KOPT-K1 (cell line): ENCODE data around the gene MPZL3.

ENCODE experiments used
- H3K27ac ChIP-seq: fragments of 200-600 bp; sonication (generic); 2 replicates; pipeline ENCODE4 v1.5.1; 2016; ENCODE audit warnings: antibody characterized with exemption, mild to moderate bottlenecking, low read depth, low read length; ENCODE audit not compliant: poor library complexity, severe bottlenecking
- H3K36me3 ChIP-seq: fragments of 200-600 bp; sonication (generic); 2 replicates; pipeline ENCODE4 v1.5.1; 2017; ENCODE audit warnings: antibody characterized with exemption, mild to moderate bottlenecking, low read length, moderate library complexity; ENCODE audit not compliant: insufficient read depth
- H3K9me3 ChIP-seq: fragments of 200-600 bp; sonication (generic); 2 replicates; pipeline ENCODE4 v1.5.1; 2017; ENCODE audit warnings: antibody characterized with exemption, low read length, mild to moderate bottlenecking; ENCODE audit not compliant: insufficient read depth, poor library complexity, severe bottlenecking

The MPZL3 gene

GRCh38 chr11:118229274-118229847 lies 22.8 kb downstream of the MPZL3 start:
- Histone ChIP-seq H3K9me3 (no peaks in the 10 kb centered on the region), H3K27ac (no peak overlapping the region)

DNA sequence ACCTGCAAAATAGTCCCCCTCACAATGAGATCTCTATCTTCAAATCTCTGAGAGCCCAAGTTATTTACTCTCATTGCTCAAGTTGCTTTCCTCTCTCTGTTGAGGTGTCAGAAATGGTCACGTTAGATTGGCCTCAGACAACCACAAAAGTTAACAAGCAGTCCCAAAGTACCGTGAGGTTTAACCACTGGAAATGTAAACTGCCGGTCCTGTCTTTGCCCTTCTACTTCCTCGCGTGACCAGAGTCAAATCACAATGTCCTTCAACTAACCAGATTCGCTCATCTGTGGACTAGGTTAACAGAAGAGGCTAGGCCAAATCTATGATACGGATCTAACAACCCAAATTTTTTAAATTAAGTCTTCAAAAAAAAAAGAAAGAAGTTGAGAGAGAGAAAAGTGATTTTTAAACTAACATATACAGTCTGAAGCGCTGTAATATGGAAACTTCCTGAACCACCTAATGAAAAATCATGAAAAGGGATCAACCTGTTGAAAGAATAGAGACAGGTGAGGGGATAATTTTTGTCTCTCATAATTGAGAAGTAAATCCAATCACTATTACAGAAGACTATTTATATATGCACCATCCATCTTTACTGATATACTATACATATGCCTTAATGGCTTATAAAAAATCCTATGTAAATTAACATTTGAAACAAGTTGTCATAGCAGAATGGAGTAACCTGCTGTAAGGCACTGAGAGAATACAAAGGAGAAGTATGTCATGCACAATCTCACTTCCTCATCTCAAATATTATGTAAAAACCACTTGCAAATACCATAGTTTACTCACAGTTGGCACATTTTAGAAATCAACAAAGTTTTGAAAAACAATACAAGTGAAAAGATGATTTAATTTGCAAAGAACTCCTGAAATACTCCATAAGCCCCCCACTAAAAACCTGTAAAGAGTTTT lies 24.0 kb downstream of the MPZL3 start:
- Histone ChIP-seq H3K27ac (no peak overlapping the region), H3K9me3 (no peaks in the 10 kb centered on the region), H3K36me3 (no peaks in the 10 kb centered on the region)

More at GRCh38 chr11:118229274-118229847, 22.8 kb downstream of the MPZL3 start:
- no peaks in the 10 kb centered on the region for H3K36me3 ChIP-seq

GRCh38 chr11:118226781-118227180 lies 25.4 kb downstream of the MPZL3 start:
- Histone ChIP-seq H3K9me3 (no peaks in the 10 kb centered on the region), H3K36me3 (no peaks in the 10 kb centered on the region), H3K27ac (no peak overlapping the region)

GRCh38 chr11:118226296-118226695 lies 25.9 kb downstream of the MPZL3 start:
- Histone ChIP-seq H3K9me3 (no peaks in the 10 kb centered on the region), H3K36me3 (no peaks in the 10 kb centered on the region), H3K27ac (no peak overlapping the region)

DNA sequence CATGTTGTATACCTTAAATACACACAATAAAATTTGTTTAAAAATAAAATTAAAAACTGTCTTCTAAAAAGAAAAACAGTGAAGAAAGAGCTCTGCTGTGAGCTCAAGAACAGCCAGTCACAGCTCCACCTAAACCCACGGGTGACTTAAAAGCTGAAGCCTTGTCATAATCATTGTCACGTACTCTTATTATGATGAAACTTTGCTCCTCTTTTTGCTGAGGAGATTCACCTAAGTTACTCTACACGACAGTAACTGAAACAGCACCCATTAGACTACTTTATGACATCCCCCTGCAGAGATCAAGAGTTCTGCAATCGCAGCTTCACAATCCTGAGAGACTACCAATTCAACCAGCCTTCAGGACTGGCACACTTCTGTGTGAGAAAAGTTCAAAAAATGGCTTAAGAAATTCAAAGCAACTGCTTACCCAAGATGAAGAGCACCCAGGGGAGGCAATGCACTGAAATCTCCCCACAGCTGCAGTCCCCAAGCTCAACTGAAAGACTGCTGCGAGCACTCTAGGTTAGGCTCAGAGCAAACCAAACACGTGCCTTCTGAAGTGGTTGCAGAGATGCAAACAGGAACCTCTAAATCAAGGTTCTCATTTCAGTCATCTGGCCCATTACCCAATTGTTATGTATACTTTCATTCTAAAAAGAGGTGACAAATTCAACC lies 27.5 kb downstream of the MPZL3 start, which contains the start of gene JAML:
JAML (minus strand) TSS at position 501 of the 678 bp plus-strand sequence. CDS start 10,145 bp downstream, outside the sequence.
- H3K9me3 ChIP-seq = no peaks in the 10 kb centered on the region
- peak within 1 kb of the TSS; percentile 59 for H3K27ac ChIP-seq
- H3K36me3 ChIP-seq = no peaks in the 10 kb centered on the region

- H3K27ac ChIP-seq = peak overlapping the region; percentile 59
- H3K9me3 ChIP-seq = no peaks in the 10 kb centered on the region
- H3K36me3 ChIP-seq = no peaks in the 10 kb centered on the region
Observed at GRCh38 chr11:118223992-118224391, 28.2 kb downstream of the MPZL3 start.

- no peaks in the 10 kb centered on the region for H3K9me3 ChIP-seq
- H3K36me3 ChIP-seq = no peaks in the 10 kb centered on the region
- H3K27ac ChIP-seq = no peak overlapping the region
Observed at GRCh38 chr11:118223570-118223969, 28.6 kb downstream of the MPZL3 start.

DNA sequence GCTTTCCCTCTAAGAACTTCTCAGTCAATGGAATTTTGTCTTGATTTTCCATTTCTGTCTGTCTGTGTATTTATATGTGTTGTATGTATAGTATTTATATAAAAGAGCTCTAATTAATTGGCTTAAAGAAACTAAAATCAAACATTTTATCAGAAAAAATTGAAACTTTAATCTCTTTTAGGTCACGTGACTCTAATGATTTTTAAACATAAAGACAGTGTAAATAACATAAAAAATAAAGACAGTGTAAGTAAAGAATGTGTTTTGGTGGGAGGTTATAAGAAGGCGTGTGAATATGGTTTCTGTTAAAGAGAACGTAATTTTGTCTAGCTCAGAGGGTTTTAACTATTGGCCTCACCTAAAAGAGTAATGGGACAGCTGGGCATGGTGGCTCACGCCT lies 29.7 kb downstream of the MPZL3 start:
- Histone ChIP-seq H3K27ac (no peak overlapping the region), H3K36me3 (no peaks in the 10 kb centered on the region), H3K9me3 (no peaks in the 10 kb centered on the region)

DNA sequence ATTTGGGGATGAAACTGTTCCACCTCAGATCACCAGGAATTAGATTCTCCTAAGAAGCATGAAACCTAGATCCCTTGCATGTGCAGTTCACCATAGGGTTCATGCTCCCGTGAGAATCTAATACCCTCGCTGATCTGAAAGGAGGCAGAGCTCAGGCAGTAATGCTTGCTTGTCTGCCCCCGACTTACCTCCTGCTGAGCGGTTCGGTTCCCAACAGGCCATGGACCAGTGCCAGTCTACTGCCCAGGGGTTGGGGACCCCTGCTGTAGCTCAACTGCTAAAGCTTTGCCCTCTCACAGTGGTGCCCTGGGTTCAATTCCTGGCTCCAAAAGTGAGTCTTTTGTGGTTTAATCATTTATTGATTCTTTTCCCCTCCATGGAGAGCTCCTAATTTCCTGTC lies 30.7 kb downstream of the MPZL3 start:
- Histone ChIP-seq H3K9me3 (no peaks in the 10 kb centered on the region), H3K27ac (no peak overlapping the region), H3K36me3 (no peaks in the 10 kb centered on the region)

DNA sequence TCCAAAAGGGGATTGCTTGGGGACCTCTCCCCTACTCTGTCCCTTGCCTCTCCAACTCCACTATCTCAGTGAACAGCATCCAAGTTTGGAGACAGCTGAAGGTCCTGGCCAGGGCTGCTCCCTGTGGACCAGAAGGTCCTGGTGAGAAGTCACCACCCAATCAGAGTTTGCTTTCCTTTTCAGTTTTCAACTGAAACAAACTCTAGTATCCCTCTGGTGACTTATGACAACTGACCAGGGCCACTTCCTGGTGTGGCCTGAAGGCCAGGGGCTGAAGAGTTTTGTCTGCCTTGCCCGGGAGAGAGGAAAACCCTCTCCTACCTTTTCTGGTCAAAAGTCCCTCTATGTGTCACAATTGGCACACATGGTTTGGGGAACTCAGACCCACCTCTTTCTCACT lies 32.4 kb downstream of the MPZL3 start:
- no peak overlapping the region for H3K27ac ChIP-seq
- no peaks in the 10 kb centered on the region for H3K36me3 ChIP-seq
- no peaks in the 10 kb centered on the region for H3K9me3 ChIP-seq

DNA sequence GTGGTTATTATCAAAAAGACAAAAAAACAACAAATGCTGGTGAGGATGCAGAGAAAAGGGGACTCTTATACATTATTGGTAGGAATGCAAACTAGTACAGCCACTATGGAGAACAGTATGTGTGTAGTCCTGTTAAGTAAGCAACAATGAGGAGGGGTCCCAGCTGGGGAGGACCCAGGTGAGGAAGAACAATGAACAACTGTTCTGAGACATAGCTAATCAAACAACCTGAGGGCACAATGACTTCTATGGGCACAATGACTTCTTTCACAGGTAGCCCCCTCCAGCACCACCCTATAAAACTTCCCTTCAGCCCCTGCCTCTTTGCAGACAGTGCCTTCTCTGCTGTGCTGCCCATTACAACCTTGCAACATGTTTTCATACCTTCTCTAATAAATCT lies 32.9 kb downstream of the MPZL3 start:
- Histone ChIP-seq H3K27ac (no peak overlapping the region), H3K36me3 (no peaks in the 10 kb centered on the region), H3K9me3 (no peaks in the 10 kb centered on the region)

- H3K36me3 ChIP-seq = no peaks in the 10 kb centered on the region
- no peak overlapping the region for H3K27ac ChIP-seq
Observed at GRCh38 chr11:118217575-118217974, 34.6 kb downstream of the MPZL3 start.

GRCh38 chr11:118216621-118217481 lies 35.3 kb downstream of the MPZL3 start:
- Histone ChIP-seq H3K36me3 (no peaks in the 10 kb centered on the region), H3K9me3 (no peaks in the 10 kb centered on the region), H3K27ac (no peak overlapping the region)

More at GRCh38 chr11:118217575-118217974, 34.6 kb downstream of the MPZL3 start:
- H3K9me3 ChIP-seq = no peaks in the 10 kb centered on the region

DNA sequence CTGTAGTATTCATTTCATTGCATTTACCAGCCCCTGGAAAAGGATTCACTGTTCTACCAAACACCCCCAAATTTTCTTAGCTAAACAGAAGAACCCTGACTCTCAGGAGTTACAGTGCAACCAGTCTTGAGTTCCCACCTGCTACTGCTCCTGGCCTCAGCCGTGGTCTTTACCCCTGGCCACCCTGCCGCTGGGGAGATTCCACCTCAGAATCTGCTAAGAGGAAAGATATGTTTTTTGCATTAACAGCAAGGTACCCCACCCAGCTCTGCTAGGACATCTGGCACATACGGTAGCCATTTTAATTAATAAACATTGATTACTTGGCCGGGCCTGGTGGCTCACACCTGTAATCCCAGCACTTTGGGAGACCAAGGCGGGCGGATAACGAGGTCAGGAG lies 36.4 kb downstream of the MPZL3 start:
- Histone ChIP-seq H3K36me3 (no peaks in the 10 kb centered on the region), H3K9me3 (no peaks in the 10 kb centered on the region), H3K27ac (no peak overlapping the region)
